Cortex of kidney (tissue), 1 donor: ENCODE results near the gene NPLOC4.

Source experiments
- DNase-seq: peaks from one replicate; lab custom pipeline; 2025; lab: John Stamatoyannopoulos, UW

Gene NPLOC4

GRCh38 chr17:81662002-81662401 is 25.1 kb upstream of the NPLOC4 start:
- DNase-seq: no peak

GRCh38 chr17:81660441-81660840 is 23.5 kb upstream of the NPLOC4 start:
- DNase-seq: no peak

- DNase-seq: no peak
Observed at GRCh38 chr17:81659038-81659437, 22.1 kb upstream of the NPLOC4 start.

GRCh38 chr17:81656835-81657234 is 19.9 kb upstream of the NPLOC4 start:
- DNase-seq: no peak

GRCh38 chr17:81656118-81656743 is 19.3 kb upstream of the NPLOC4 start, which contains the start of gene PDE6G:
PDE6G (minus strand) TSS chr17:81656542; CDS start chr17:81653305, 3,237 bp downstream.
- DNase-seq: no peak

GRCh38 chr17:81655378-81656117 is 18.6 kb upstream of the NPLOC4 start:
- DNase-seq: no peak

GRCh38 chr17:81652906-81653771 is 16.2 kb upstream of the NPLOC4 start:
- DNase-seq: no peak

GRCh38 chr17:81651692-81652091 is 14.8 kb upstream of the NPLOC4 start:
- DNase-seq: no peak

GRCh38 chr17:81650951-81651350 is 14.0 kb upstream of the NPLOC4 start:
- no peak for DNase-seq

- no peak for DNase-seq
Observed at GRCh38 chr17:81648707-81649085, 11.8 kb upstream of the NPLOC4 start.

GRCh38 chr17:81648013-81648706 is 11.2 kb upstream of the NPLOC4 start:
- no peak for DNase-seq

GRCh38 chr17:81647640-81648012 is 10.7 kb upstream of the NPLOC4 start:
- DNase-seq: no peak

- no peak for DNase-seq
Observed at GRCh38 chr17:81646869-81647600, 10.1 kb upstream of the NPLOC4 start.

- DNase-seq: no peak
Observed at GRCh38 chr17:81644976-81645952, 8.4 kb upstream of the NPLOC4 start.

GRCh38 chr17:81644496-81644895 is 7.6 kb upstream of the NPLOC4 start:
- no peak for DNase-seq

- no peak for DNase-seq
Observed at GRCh38 chr17:81641825-81642489, 5.0 kb upstream of the NPLOC4 start.

GRCh38 chr17:81640011-81640410 is 3.1 kb upstream of the NPLOC4 start:
- no peak for DNase-seq

GRCh38 chr17:81638683-81639082 is 1.8 kb upstream of the NPLOC4 start:
- no peak for DNase-seq

GRCh38 chr17:81635973-81636504 is 873 bp downstream of the NPLOC4 start:
- DNase-seq: no peak
